ENCODE measurements around the gene EXOSC9. TPM values are rescaled to one million over a fixed set of nuclear protein-coding genes. Genes with fewer than 3 reads are reported as not detected.

The EXOSC9 gene
- total and polyA plus RNA-seq, 8 donors, result 6.3 to 15.9 (median 7.8) TPM

DNA sequence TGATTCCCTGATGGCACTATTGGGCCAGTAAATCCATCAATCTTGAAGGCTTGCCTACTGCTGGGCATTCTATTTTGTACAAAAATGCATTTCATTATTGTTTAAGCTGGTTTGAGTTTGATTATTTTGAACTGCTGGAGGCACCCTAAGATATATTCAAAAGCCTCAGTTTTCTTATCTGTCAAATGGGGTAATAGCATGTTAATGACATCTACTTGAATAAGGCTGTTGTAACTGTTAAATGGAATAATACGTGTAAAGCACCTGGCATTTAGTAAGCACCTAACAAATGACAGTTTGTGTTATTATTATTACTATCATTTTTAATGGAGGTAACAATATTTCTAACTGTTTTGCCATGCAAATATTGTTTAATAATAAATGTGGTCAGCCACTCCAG lies 29.3 kb upstream of the EXOSC9 start:
- H3K4me1 ChIP-seq, result no peaks in the 10 kb centered on the region
- no peak overlapping the region for H3K4me3 ChIP-seq
- WGBS, 2 donors, result 68 to 76% methylated on average over 1 of the region's 1 CpG
- peaks cover 0 to 4% (median 0%) of the 10 kb centered on the region in 4 donors for H3K27me3 ChIP-seq
- no peaks in the 10 kb centered on the region for H3K36me3 ChIP-seq
- ATAC-seq, result no peak
- H3K27ac ChIP-seq, result no peak overlapping the region
- H3K9me3 ChIP-seq, result no peaks in the 10 kb centered on the region
- FAIRE-seq, result no peak
- TF ChIP-seq, protein P1, sequence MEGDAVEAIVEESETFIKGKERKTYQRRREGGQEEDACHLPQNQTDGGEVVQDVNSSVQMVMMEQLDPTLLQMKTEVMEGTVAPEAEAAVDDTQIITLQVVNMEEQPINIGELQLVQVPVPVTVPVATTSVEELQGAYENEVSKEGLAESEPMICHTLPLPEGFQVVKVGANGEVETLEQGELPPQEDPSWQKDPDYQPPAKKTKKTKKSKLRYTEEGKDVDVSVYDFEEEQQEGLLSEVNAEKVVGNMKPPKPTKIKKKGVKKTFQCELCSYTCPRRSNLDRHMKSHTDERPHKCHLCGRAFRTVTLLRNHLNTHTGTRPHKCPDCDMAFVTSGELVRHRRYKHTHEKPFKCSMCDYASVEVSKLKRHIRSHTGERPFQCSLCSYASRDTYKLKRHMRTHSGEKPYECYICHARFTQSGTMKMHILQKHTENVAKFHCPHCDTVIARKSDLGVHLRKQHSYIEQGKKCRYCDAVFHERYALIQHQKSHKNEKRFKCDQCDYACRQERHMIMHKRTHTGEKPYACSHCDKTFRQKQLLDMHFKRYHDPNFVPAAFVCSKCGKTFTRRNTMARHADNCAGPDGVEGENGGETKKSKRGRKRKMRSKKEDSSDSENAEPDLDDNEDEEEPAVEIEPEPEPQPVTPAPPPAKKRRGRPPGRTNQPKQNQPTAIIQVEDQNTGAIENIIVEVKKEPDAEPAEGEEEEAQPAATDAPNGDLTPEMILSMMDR (IDR thresholded peaks at IDR 0.05), result no peak
- DNase-seq, result no peak
- intact Hi-C loops (cut with DNase I), result no loop called here

DNA sequence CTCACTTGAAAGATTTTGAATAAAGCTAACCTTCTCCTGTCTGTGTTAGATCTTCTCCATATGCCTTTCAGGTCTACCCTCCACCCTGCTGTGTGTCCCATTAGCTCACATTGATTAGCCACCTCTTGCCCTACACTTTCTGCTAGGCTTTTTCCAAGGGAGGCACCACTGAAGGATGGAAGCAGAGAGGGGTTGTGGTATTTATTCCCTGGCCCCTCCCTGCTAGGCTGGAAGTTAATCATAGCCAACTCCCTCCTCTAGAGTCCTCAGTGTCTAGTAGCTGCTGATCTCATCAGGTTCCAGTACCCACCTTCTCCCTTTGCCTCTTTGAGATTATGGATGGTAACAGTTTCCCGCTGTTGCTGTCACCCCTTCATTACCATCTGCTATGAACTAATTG lies 27.2 kb upstream of the EXOSC9 start:
- Histone ChIP-seq H3K4me1 (no peaks in the 10 kb centered on the region), H3K27ac (no peak overlapping the region), H3K27me3 (no peaks in the 10 kb centered on the region), H3K4me3 (no peak overlapping the region), H3K36me3 (no peaks in the 10 kb centered on the region), H3K9me3 (no peaks in the 10 kb centered on the region)
- no peak for ATAC-seq
- TF ChIP-seq, protein P1 (IDR thresholded peaks at IDR 0.05), result no peak
- WGBS, 2 donors, result 69 to 81% methylated on average over 1 of the region's 1 CpG
- no peak for DNase-seq
- FAIRE-seq, result no peak
- intact Hi-C loops (cut with DNase I), result no loop called here

DNA sequence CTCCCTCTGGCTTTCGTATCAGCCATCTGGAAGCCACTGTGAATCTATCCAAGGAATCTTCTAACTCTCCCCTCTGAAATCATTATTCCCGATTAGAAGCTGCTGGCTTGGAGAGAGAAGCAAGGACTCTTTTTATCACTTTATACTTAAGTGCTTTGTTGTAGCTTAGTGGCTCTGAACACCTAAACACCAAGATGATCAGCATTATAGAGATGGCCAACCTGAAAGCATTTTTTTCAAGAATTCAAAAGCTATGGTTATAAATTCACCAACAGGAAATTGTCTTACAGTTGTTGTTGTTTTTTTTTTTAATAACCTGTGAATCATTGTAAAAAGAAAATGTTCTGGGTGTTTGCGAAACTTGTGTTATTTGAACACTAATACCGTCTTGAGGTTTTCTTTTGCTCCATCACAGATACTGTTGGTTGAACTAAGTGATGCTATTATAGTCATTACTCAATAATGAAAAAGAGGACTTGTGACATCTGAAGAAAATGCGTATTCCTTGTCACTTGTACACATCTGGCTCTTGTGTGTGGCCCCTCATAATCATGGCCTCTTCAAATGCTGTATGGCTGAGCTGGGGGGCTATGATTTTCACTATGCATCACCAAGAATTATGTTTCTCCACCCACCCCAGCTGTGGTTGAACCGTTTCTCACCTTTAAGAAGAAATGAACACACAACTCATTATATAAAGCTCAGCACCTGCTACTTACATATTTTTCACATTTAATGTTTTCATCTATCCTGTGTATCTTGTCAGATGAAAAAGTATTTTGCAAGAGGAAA lies 24.3 kb upstream of the EXOSC9 start:
- FAIRE-seq, result no peak

DNA sequence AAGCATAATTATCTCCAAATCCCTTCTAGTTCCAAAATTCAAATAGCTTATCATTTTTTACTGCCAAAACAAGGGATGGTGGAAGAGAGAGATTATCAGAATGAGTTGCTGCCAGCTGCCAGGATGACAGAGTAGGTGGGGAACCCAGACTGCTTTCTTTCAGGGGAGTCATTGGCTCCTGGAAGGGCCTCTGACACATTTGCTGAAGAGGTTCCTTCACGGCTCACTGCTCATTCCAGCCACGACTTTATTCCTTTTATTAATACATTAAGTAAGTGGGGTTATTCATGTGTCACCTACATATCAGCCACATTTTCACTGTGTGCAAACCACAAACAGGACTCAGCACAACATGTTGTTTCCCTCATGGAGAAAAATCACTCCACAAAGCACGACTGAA lies 23.5 kb upstream of the EXOSC9 start:
- 23 to 28% methylated on average over 3 of the region's 3 CpGs for WGBS, 2 donors
- intact Hi-C loops (cut with DNase I), result no loop called here
- Histone ChIP-seq H3K4me1 (no peaks in the 10 kb centered on the region), H3K9me3 (no peaks in the 10 kb centered on the region), H3K27me3 (no peaks in the 10 kb centered on the region), H3K36me3 (no peaks in the 10 kb centered on the region), H3K4me3 (no peak overlapping the region), H3K27ac (no peak overlapping the region)
- TF ChIP-seq, protein P1 (IDR thresholded peaks at IDR 0.05), result no peak
- FAIRE-seq (no peak), DNase-seq (no peak), ATAC-seq (no peak)

More for the DNA sequence above, 24.3 kb upstream of the EXOSC9 start:
- Histone ChIP-seq H3K27ac (no peak overlapping the region), H3K27me3 (no peaks in the 10 kb centered on the region), H3K4me3 (no peak overlapping the region), H3K36me3 (no peaks in the 10 kb centered on the region), H3K4me1 (no peaks in the 10 kb centered on the region), H3K9me3 (no peaks in the 10 kb centered on the region)
- TF ChIP-seq, protein P1 (IDR thresholded peaks at IDR 0.05), result no peak
- intact Hi-C loops (cut with DNase I), result no loop called here
- no peak for DNase-seq
- WGBS, 2 donors, result 59 to 68% methylated on average over 6 of the region's 6 CpGs
- no peak for ATAC-seq

DNA sequence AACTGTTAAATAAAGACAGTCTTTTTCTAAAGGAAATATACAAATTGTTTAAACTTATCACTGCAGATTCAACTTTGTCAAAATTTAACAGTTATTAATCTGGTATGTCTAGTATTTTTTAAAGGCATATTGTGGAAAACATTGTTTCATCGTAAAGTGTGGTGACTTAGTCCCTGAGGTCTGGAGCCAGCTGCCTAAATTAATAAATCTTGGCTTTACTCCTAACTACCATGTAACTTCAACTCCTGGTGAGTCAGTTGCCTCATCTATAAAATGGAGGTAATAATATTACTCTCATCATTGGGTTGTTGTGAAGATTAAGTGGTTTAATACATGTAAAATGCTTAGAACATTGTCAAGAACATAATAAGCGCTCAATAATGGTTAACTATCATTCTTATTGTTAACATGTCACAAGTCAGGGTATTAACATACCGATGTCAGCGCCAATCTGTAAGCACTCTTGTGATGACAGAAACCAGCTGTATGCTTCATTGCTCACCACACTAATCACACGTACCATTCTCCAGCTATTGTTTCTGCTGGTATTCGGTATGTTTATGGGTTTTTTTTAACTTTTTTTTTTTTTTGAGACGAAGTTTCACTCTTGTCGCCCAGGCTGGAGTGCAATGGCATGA lies 22.0 kb upstream of the EXOSC9 start:
- DNase-seq, result no peak
- intact Hi-C loops (cut with DNase I), result no loop called here
- no peaks in the 10 kb centered on the region for H3K27me3 ChIP-seq
- H3K27ac ChIP-seq, result no peak overlapping the region
- 69 to 76% methylated on average over 8 of the region's 8 CpGs for WGBS, 2 donors
- no peaks in the 10 kb centered on the region for H3K9me3 ChIP-seq
- TF ChIP-seq, protein P1 (IDR thresholded peaks at IDR 0.05), result no peak
- no peak for ATAC-seq
- H3K36me3 ChIP-seq, result no peaks in the 10 kb centered on the region
- no peaks in the 10 kb centered on the region for H3K4me1 ChIP-seq
- no peak for FAIRE-seq
- no peak overlapping the region for H3K4me3 ChIP-seq
